ENCODE results near the gene FFAR2. TPM values are rescaled to one million over a fixed set of nuclear protein-coding genes. Genes with fewer than 3 reads are reported as not detected.

FFAR2 gene
- total and polyA plus RNA-seq, 9 of the 15 experiments (the other 6 are each of a cell fraction or from before 2014, with no cell fraction given) = not detected

DNA sequence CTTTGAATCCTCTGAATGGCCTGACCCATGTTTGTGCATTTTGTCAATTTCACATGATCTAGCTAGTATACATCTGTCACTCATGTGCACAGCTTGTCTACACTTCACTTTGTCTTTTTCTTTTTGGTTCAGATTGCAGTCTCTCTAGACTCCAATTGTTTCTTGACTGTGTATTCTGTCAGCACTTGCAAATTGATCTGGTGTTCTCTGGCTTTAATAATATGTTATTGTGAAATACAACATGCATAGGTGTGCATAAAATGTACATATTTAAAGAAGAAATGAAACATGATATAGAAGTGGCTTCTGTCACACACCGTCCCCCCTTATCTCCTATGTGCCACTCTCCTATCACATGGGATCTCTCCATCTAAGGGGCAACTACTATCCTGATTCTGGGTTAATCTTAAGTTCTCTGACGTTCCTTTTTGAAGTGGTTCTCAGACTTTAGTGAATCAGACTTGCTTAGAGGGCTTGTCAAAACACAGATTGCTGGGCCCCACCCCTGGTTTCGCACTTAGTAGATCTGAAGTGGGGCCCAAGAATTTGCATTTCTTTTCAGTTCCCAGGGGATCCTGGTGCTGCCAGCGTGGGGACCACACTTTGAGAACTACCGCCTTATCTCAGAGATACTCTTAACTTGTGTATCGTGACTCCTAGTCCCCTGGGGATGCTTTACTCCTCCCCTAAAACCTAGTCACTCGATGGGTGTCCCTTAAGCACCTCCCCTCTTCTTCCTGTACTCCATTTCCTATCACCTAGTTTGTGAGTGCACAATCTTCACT, 36.4 kb downstream of the FFAR2 start:
- H3K4me3 ChIP-seq = no peak overlapping the region
- TF ChIP-seq ZNF3 (CRISPR knock-in tag; IDR thresholded peaks at IDR 0.05) = no peak
- no peak for TF ChIP-seq SRSF3 (IDR thresholded peaks at IDR 0.05; ENCODE audit: insufficient read depth, low read length)
- TF ChIP-seq ZNF347 (CRISPR knock-in tag; IDR thresholded peaks at IDR 0.05; ENCODE audit: low read depth) = no peak
- TF ChIP-seq, protein P1, sequence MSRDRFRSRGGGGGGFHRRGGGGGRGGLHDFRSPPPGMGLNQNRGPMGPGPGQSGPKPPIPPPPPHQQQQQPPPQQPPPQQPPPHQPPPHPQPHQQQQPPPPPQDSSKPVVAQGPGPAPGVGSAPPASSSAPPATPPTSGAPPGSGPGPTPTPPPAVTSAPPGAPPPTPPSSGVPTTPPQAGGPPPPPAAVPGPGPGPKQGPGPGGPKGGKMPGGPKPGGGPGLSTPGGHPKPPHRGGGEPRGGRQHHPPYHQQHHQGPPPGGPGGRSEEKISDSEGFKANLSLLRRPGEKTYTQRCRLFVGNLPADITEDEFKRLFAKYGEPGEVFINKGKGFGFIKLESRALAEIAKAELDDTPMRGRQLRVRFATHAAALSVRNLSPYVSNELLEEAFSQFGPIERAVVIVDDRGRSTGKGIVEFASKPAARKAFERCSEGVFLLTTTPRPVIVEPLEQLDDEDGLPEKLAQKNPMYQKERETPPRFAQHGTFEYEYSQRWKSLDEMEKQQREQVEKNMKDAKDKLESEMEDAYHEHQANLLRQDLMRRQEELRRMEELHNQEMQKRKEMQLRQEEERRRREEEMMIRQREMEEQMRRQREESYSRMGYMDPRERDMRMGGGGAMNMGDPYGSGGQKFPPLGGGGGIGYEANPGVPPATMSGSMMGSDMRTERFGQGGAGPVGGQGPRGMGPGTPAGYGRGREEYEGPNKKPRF (IDR thresholded peaks at IDR 0.05; ENCODE audit: low read depth, low read length) = no peak
- no peak for TF ChIP-seq EP400 (IDR thresholded peaks at IDR 0.05)
- no peak for TF ChIP-seq ETV6 (IDR thresholded peaks at IDR 0.05; ENCODE audit: borderline replicate concordance in 1 of 2, low read depth in 2 of 2, low read length in 1 of 2)
- no peak for TF ChIP-seq ETV6 (CRISPR knock-in tag; IDR thresholded peaks at IDR 0.05; ENCODE audit: borderline replicate concordance)
- TF ChIP-seq, protein P2, sequence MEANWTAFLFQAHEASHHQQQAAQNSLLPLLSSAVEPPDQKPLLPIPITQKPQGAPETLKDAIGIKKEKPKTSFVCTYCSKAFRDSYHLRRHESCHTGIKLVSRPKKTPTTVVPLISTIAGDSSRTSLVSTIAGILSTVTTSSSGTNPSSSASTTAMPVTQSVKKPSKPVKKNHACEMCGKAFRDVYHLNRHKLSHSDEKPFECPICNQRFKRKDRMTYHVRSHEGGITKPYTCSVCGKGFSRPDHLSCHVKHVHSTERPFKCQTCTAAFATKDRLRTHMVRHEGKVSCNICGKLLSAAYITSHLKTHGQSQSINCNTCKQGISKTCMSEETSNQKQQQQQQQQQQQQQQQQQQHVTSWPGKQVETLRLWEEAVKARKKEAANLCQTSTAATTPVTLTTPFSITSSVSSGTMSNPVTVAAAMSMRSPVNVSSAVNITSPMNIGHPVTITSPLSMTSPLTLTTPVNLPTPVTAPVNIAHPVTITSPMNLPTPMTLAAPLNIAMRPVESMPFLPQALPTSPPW (CRISPR knock-in tag; IDR thresholded peaks at IDR 0.05) = no peak
- TF ChIP-seq ESRRB (CRISPR knock-in tag; IDR thresholded peaks at IDR 0.05; ENCODE audit: borderline replicate concordance) = no peak

More for the DNA sequence above, 36.4 kb downstream of the FFAR2 start:
- Histone ChIP-seq H3K36me3 (ENCODE audit: control insufficient read depth, insufficient read depth, low read length) (no peaks in the 10 kb centered on the region), H4K20me1 (replicated peaks; ENCODE audit: control insufficient read depth, insufficient read depth, low read length) (0 out of 2 replicates have a peak, but pooled peaks cover 2% of the 10 kb centered on the region), H3K79me2 (ENCODE audit: control insufficient read depth, insufficient read depth, low read length) (no peaks in the 10 kb centered on the region), H3K9me1 (ENCODE audit: control insufficient read depth, insufficient read depth, low read length) (no peaks in the 10 kb centered on the region), H3K9me3 (replicated peaks; ENCODE audit: control insufficient read depth, insufficient read depth, low read depth, low read length) (no peaks in the 10 kb centered on the region), H2AFZ (ENCODE audit: low read depth, low read length) (no peak overlapping the region), H3K27me3 (ENCODE audit: control insufficient read depth in 2 of 2, insufficient read depth in 2 of 2, low read length in 2 of 2) (peaks cover 32 to 36% of the 10 kb centered on the region in 2 experiments; a peak in 4 of 5 replicates), H3K27ac (ENCODE audit: extremely low read depth, low read depth, low read length) (no peak overlapping the region), H3K9ac (ENCODE audit: insufficient read depth in 1 of 2, low read depth in 2 of 2, low read length in 2 of 2) (no peak overlapping the region), H3K4me2 (ENCODE audit: insufficient read depth, low read length) (no peak overlapping the region), H3K4me1 (replicated peaks in 1 of 2; ENCODE audit: control insufficient read depth in 2 of 2, insufficient read depth in 2 of 2, low read length in 2 of 2) (no peaks in the 10 kb centered on the region)
- ChIA-PET CTCF (ENCODE audit: low intra/inter-chr PET ratio) (no interaction called here), POLR2A (no interaction called here)
- FAIRE-seq (no peak), ATAC-seq (no peak), DNase-seq (ENCODE audit: extremely low read depth in 1 of 4, low spot score in 3 of 4) (no peak)
- 0% methylated on average over 7 of the region's 7 CpGs for WGBS (ENCODE audit: insufficient coverage, low coverage, missing lambda C conversion rate)
- in situ Hi-C loops (cut with MboI) (no loop called here), intact Hi-C loops (cut with micrococcal nuclease) (no loop called here)
- no TSS peak for BruUV-seq (replicated peaks)
